H1 (cell line): Measurements from ENCODE around the gene ARAP2. TPM values are rescaled to one million over a fixed set of nuclear protein-coding genes. Genes with fewer than 3 reads are reported as not detected.

ENCODE experiments used
- ATF3 ChIP-seq: IDR thresholded peaks from 2 replicates; pipeline ENCODE4 v1.6.1; 2011; ENCODE audit warnings: low read depth, mild to moderate bottlenecking, low read length; ENCODE audit not compliant: insufficient read depth
- BACH1 ChIP-seq: IDR thresholded peaks from 2 replicates; pipeline ENCODE4 v1.6.1; 2012; ENCODE audit warnings: low read length, improper control_type of control experiment
- BRCA1 ChIP-seq: IDR thresholded peaks from 2 replicates; pipeline ENCODE4 v1.6.1; 2012; ENCODE audit warnings: low read depth, low read length, improper control_type of control experiment
- CBX8 ChIP-seq: fragments of 300-800, 300-1000 bp; sonication (generic); IDR thresholded peaks from 2 replicates; pipeline ENCODE4 v1.7.1; 2016; ENCODE audit warnings: low read depth, low read length, borderline replicate concordance
- FOSL1 ChIP-seq: IDR thresholded peaks from 2 replicates; pipeline ENCODE4 v1.6.1; 2011; ENCODE audit warnings: mild to moderate bottlenecking, low read depth, low read length, moderate library complexity; ENCODE audit not compliant: insufficient read depth
- MAFK ChIP-seq: IDR thresholded peaks from 2 replicates; pipeline ENCODE4 v1.6.1; 2012; ENCODE audit warnings: low read depth, mild to moderate bottlenecking, improper control_type of control experiment, low read length
- TAF7 ChIP-seq: optimal IDR thresholded peaks from 2 replicates; pipeline ENCODE3; 2011; ENCODE audit warnings: low read depth, mild to moderate bottlenecking, inconsistent platforms, low read length, moderate library complexity, borderline replicate concordance
- polyA plus RNA-seq, 7 experiments: library from polyadenylated mRNA; depleted of rRNA in 3 of 7; stranded (reverse) in 5 of 7; unstranded in 2 of 7; fragments of >200 nt in 5 of 7; fragments of 200-250 nt in 2 of 7; gene quantifications; 1 replicate in 5 of 7; 2 replicates in 1 of 7; 4 replicates in 1 of 7; pipeline versions ENCODE4 v1.2.1 to v1.2.3, GENCODE V29; 2011 to 2013; ENCODE audit warnings: missing spikeins in 2 of 7, mixed read lengths in 2 of 7
- total RNA-seq: library from RNA; stranded (reverse); fragmentation: NEBNext Ultra II Directional; extraction: Animal tissue kit (Norgen Biotek cat#: 25700); gene quantifications from 2 replicates; pipeline ENCODE4 v1.2.1, GENCODE V29; 2021

Gene ARAP2
- total and polyA plus RNA-seq, 2 of the 8 experiments (the other 6 are each of a cell fraction or from before 2014, with no cell fraction given): 0.15 to 2.3 TPM

- TF ChIP-seq TAF7 (no peak), BACH1 (no peak), MAFK (no peak), FOSL1 (no peak), CBX8 (no peak), ATF3 (no peak), BRCA1 (no peak)
These were observed 37.6 kb downstream of the ARAP2 start (continued) for GRCh38 chr4:36206603-36207311.
